Measurements from ENCODE around the gene CEACAM5.
A peak's percentile ranks its signal among the peaks of the same experiment; 100 is the strongest.

The CEACAM5 gene

GRCh38 chr19:41739361-41739760 is 30.9 kb downstream of the CEACAM5 start:
- in situ Hi-C loops (cut with MboI; ENCODE audit: low sequenced_read_pairs, unreplicated experiment) = no loop called here
- no peak for DNase-seq (ENCODE audit: low spot score)
- TF ChIP-seq, protein P1, sequence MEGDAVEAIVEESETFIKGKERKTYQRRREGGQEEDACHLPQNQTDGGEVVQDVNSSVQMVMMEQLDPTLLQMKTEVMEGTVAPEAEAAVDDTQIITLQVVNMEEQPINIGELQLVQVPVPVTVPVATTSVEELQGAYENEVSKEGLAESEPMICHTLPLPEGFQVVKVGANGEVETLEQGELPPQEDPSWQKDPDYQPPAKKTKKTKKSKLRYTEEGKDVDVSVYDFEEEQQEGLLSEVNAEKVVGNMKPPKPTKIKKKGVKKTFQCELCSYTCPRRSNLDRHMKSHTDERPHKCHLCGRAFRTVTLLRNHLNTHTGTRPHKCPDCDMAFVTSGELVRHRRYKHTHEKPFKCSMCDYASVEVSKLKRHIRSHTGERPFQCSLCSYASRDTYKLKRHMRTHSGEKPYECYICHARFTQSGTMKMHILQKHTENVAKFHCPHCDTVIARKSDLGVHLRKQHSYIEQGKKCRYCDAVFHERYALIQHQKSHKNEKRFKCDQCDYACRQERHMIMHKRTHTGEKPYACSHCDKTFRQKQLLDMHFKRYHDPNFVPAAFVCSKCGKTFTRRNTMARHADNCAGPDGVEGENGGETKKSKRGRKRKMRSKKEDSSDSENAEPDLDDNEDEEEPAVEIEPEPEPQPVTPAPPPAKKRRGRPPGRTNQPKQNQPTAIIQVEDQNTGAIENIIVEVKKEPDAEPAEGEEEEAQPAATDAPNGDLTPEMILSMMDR (IDR thresholded peaks at IDR 0.05; ENCODE audit: borderline replicate concordance, control extremely low read depth, extremely low read depth, insufficient read depth, missing control alignments) = no peak

DNA sequence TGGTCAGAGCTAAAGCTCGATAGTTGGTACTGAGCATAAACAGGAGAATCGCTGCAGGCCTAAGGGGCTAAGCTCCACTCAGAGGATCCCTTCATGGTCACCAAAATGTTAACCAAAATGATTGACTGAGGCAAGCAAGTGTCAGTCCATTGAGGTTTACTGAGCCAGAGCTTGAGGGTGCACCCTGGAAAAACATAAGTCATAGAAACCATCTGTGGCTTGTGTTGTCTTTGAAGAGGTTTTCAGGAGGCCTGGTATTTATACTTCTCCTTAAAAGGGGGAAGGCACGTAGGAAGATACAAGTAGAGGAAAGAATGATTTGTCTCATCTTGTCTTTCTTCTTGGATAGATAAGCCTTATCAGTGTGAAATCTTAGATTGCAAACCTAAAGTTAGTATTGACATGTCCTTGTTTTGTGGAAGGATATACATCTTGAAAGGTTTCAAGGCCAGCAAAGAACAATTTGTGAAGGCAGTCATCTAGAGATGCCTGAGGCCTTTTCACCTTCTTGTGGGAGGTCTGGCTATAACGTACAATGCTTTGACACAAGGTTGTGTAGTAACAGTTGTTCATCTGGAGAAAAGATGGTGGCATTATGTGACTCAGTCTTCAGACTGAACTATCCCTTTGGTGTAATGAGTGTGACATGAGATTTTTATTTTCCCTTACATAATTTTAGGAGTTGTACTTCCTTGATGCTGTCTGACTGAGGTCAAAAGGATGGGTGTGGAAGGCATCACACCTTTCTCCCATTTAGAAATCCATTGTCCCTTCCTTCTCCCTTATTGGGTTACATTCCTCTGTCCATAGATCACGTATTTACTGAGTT is 32.2 kb downstream of the CEACAM5 start:
- in situ Hi-C loops (cut with MboI; ENCODE audit: low sequenced_read_pairs, unreplicated experiment) = no loop called here
- DNase-seq (ENCODE audit: low spot score) = no peak
- TF ChIP-seq, protein P1 (IDR thresholded peaks at IDR 0.05; ENCODE audit: borderline replicate concordance, control extremely low read depth, extremely low read depth, insufficient read depth, missing control alignments) = no peak

GRCh38 chr19:41741244-41741554 is 32.8 kb downstream of the CEACAM5 start:
- TF ChIP-seq, protein P1 (IDR thresholded peaks at IDR 0.05; ENCODE audit: borderline replicate concordance, control extremely low read depth, extremely low read depth, insufficient read depth, missing control alignments) = no peak
- in situ Hi-C loops (cut with MboI; ENCODE audit: low sequenced_read_pairs, unreplicated experiment) = no loop called here
- DNase-seq (ENCODE audit: low spot score) = no peak

GRCh38 chr19:41744850-41745249 is 36.4 kb downstream of the CEACAM5 start:
- in situ Hi-C loops (cut with MboI; ENCODE audit: low sequenced_read_pairs, unreplicated experiment) = no loop called here
- TF ChIP-seq, protein P1 (IDR thresholded peaks at IDR 0.05; ENCODE audit: borderline replicate concordance, control extremely low read depth, extremely low read depth, insufficient read depth, missing control alignments) = no peak
- DNase-seq (ENCODE audit: low spot score) = no peak

DNA sequence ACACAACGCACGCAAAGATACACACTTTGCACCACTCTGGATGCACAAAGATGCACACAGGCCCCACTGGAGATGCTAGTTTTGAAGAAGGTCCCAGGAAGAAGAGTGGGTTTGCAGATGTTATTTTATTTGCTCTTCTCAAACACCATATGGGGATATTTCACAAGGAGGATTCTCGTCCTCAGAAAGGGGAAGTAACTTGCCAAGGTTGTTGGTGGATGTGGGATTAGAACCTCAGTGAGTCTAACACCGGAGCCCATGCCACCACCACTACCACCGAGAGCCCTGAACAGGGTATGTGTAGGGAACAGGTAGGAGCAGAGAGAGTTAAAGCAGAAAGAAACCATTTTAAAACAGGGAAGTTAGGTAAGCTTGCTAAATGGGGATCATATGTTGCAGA is 37.3 kb downstream of the CEACAM5 start:
- in situ Hi-C loops (cut with MboI; ENCODE audit: low sequenced_read_pairs, unreplicated experiment) = no loop called here
- no peak for DNase-seq (ENCODE audit: low spot score)
- TF ChIP-seq, protein P1 (IDR thresholded peaks at IDR 0.05; ENCODE audit: borderline replicate concordance, control extremely low read depth, extremely low read depth, insufficient read depth, missing control alignments) = no peak

DNA sequence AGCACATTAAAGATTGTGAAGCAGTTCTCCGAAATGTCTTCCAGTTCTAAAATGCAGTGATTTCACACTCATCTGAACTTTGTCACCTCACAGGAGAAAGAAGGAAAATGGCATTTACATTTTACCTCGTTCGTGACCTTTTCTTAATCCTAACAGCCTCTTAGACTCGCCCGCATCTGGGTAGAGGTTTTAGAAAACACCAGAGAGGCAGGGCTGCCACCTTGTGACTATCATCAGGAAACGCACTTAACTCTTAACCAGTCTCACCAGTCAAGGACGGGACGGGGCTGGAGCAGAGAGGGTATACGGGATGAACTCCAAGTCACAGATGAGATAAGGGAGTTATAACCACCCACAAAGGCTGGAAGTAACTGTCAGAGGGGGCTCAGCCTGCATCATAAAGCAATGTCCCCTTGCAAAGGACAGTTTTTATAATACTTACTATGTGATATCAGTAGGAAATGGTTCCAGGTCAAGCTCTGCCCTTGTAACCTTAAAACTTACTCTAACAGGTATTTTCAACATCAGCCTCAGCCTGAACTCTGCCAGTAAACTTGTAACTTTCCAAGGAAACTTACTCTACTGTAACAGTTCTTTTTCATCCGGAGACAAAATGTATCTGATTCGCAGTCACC is 38.3 kb downstream of the CEACAM5 start:
- in situ Hi-C loops (cut with MboI; ENCODE audit: low sequenced_read_pairs, unreplicated experiment) = no loop called here
- TF ChIP-seq, protein P1 (IDR thresholded peaks at IDR 0.05; ENCODE audit: borderline replicate concordance, control extremely low read depth, extremely low read depth, insufficient read depth, missing control alignments) = peak; percentile 31
- DNase-seq (ENCODE audit: low spot score) = peak; percentile 60
